ENCODE data around the gene TKTL1.

GRCh38 chrX:154349979-154350378, 54.4 kb downstream of the TKTL1 start:
- no peak for TF ChIP-seq EZH2 (IDR thresholded peaks at IDR 0.05; ENCODE audit: insufficient read depth, poor library complexity, severe bottlenecking)
- no peak for TF ChIP-seq EZH2phosphoT487 (IDR thresholded peaks at IDR 0.05; ENCODE audit: insufficient read depth, low read depth)
